Fibroblast of upper back skin (primary cell): ENCODE results near the gene TTC21B.

Source experiments
- DNase-seq: peaks from one replicate; pipeline ENCODE4 v3.0.0-alpha.2; 2013

TTC21B gene

GRCh38 chr2:165920748-165921147 lies 32.8 kb downstream of the TTC21B start:
- DNase-seq, result no peak

GRCh38 chr2:165913636-165914035 lies 39.9 kb downstream of the TTC21B start:
- DNase-seq, result no peak

GRCh38 chr2:165911981-165912380 lies 41.6 kb downstream of the TTC21B start:
- DNase-seq, result no peak

GRCh38 chr2:165911231-165911630 lies 42.3 kb downstream of the TTC21B start:
- peak; percentile 64 for DNase-seq

DNA sequence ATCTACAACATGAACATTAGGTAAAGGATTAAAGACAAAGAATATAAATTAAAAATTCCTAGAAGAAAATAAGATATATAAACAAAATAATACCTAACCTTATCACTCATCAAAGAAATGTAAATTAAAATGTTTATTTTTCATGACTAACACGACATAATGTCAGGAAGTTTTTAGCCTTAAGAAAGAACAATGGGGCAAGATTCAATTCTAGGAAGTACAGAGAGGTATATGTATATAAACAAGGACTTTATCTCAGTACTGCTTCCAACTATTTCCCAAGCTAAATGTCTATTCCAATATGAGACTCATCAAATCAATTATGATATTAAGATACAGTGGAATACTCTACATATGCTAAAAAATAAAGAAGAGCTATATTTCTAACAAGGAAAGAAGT lies 44.1 kb downstream of the TTC21B start:
- no peak for DNase-seq

GRCh38 chr2:165905854-165906253 lies 47.7 kb downstream of the TTC21B start:
- DNase-seq, result peak; percentile 65

GRCh38 chr2:165905269-165905668 lies 48.3 kb downstream of the TTC21B start:
- no peak for DNase-seq

GRCh38 chr2:165904432-165904831 lies 49.1 kb downstream of the TTC21B start:
- DNase-seq, result no peak

GRCh38 chr2:165903406-165903805 lies 50.2 kb downstream of the TTC21B start:
- DNase-seq, result no peak

DNA sequence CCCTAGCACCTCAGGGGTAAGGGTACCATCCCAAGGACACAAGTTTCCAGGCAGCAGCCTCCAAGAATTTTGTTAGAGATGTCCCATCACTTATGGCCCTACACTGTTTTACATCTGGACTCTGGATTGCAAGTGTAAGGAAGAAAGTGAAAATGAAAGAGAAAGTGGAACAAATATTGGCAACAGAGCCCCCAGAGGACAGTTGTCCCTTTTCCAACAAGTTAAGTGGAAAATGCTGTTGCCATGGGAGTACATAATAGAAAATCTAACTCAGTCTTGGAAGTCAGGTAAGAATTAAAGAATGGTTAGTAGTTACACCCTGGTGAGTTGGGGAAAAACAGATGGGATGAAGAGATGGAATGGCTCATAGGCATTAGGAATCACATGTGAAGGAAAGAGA lies 50.6 kb downstream of the TTC21B start:
- peak; percentile 13 for DNase-seq

DNA sequence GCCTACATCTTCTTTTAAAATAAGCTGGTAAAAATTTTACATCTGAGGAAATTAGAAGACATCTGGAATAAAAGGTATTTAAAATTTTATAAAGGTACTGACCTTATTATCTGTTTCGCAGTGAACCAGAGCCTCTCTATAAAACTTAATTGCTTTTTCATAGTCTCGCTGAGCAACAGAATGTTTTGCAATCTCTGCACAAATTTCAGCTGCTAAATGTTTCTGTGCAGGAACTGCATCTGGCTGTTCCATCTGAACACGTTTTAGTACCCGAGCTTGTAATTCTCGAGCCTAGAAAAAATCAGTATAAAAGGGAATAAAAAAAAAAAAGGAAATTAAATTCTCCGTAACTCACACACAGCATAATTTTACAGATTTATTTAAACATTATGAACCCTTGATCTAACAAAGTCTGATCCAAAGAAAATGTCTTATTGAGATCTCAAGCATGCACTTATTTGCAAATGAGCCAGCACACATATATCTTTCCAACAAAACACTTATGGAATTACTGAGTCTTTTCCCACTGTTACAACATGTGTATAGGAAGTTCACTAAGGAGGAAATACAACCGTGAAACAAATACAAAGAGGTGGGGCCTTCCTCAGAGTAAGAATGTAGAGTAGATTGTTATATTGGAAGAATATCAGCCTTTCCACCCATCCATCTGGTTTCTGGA lies 51.8 kb downstream of the TTC21B start:
- no peak for DNase-seq

- DNase-seq, result no peak
These were observed 54.3 kb downstream of the TTC21B start for GRCh38 chr2:165899311-165899710.

- DNase-seq, result no peak
These were observed 55.2 kb downstream of the TTC21B start for GRCh38 chr2:165898381-165898780.

- DNase-seq, result no peak
These were observed 55.9 kb downstream of the TTC21B start for GRCh38 chr2:165897726-165898125.

DNA sequence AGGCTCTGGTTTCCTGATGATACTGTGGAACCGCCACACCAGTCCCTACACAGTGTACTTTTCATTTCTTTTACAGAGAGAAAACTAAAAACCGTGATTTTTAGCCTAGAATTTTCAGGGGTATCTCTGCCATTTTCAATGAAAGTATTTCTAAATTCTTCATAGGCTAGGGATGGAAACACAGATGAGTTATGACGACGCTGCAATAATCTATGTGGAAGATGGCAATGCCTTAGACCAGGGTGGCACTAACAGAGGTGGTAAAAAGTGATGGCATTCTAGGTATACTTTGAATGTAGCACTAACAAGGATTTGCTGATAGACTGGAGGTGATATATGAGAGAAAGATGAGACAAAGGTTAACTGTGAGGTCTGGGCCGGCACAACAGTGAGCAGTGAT lies 56.5 kb downstream of the TTC21B start:
- no peak for DNase-seq

- DNase-seq, result no peak
These were observed 57.6 kb downstream of the TTC21B start for GRCh38 chr2:165895974-165896373.

DNA sequence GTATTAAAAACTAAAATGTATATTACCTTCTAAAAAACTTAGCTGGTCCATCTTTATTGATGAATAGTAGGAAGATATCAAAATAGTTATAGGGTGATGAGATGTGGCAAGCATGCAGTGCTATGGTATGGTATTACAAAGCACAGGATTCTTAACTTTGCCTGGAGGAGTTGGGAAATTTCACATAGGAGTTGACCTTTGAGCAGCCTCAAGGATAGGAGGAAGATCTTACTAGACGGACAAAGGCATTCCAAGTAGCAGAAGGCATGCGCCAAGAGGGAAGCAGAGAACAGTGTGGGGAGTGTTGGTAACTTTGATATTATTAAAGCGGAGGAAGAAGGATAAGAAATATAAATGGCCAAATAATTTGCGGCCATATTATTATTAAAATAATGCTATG lies 60.0 kb downstream of the TTC21B start:
- no peak for DNase-seq

DNA sequence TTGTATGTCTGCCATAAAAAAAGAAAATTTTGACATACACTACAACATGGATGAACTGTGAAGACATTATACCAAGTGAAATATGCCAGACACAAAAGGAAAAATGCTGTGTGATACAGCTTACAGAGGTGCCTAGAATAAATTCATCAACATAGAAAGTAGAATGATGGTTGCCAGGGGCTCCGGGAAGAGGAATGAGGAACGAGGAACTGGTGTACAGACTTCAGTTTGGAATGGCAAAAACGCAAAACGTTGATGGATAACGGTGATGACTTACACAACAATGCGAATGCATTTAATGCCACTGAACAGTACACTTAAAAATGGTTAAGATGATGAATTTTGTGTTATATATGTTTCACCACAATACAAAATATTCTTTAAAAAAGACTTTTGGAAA lies 61.0 kb downstream of the TTC21B start:
- DNase-seq, result no peak

DNA sequence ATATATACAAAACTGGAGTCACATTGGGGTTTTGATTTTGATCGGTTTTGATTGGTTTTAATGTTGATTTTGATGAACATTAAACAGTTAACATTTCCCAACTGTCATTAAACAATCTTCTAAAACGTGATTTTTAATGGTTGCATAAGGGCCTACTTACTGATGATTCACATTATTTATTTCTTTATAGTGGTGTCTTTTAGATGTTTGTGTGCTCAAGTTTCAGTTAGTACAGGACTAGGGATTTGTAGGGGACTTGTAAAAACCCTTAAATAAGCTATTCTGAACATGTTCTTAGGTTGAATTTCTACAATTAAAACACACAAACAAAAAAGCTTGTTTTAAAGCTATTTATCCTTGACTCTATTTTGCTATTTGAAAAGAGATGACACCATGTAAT lies 61.6 kb downstream of the TTC21B start:
- DNase-seq, result no peak

GRCh38 chr2:165891345-165891744 lies 62.2 kb downstream of the TTC21B start:
- DNase-seq, result no peak

- DNase-seq, result no peak
These were observed 63.8 kb downstream of the TTC21B start for GRCh38 chr2:165889798-165890197.

DNA sequence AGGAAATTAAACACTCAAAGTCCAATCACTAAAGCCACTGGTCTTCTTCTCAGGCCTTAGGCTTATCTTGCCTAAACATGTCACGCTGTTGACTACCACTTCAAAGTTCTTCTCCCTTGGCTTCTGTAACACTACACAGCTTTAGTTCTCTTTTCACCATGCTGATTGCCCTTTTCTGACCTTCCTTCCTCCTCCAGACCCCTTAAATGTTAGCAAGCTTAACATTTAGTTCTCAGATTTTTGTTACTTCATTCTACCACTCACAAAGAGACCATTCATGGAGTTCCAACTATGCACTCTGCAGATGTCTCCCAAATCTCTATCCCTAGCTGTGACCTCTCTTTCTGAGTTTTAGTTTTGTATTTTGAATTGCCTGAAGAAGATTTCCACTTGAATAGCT lies 64.4 kb downstream of the TTC21B start:
- no peak for DNase-seq

- no peak for DNase-seq
These were observed 65.4 kb downstream of the TTC21B start for GRCh38 chr2:165888171-165888570.

- no peak for DNase-seq
These were observed 67.0 kb downstream of the TTC21B start for GRCh38 chr2:165886487-165887146.
